A549 (cell line): ENCODE data around the gene PSMD6. TPM values are rescaled to one million over a fixed set of nuclear protein-coding genes. Genes with fewer than 3 reads are reported as not detected.

Experiments
- ATAC-seq, 2 experiments: fragments of 200-7000 bp in 1 of 2; fragments of >200 bp in 1 of 2; cut with Nextera tagmentation in 1 of 2; cut with Tn5 transposase in 1 of 2; 3 replicates each; pipeline versions ENCODE4 v1.8.0 to v1.9.1; 2018 to 2020; ENCODE audit warnings: mild to moderate bottlenecking in 1 of 2, moderate library complexity in 1 of 2
- CTCF ChIA-PET: fragments of 300-600 bp; sonication (Branson Sonifier 250); formaldehyde crosslinking; extraction: SDS; loops from one replicate; lab custom pipeline; 2021; ENCODE audit warnings: antibody characterized with exemption, inconsistent platforms; lab: Yijun Ruan, JAX
- POLR2A ChIA-PET: fragments of 350-600 bp; formaldehyde crosslinking; extraction: SDS; loops from one replicate; lab custom pipeline; 2021; ENCODE audit warnings: antibody characterized with exemption, inconsistent platforms; lab: Yijun Ruan, JAX
- DNase-seq, 2 experiments: peaks; one replicate each; pipeline versions ENCODE4 v3.0.0 to v3.0.0-alpha.2; 2011 to 2016; ENCODE audit warnings: low read depth in 1 of 2, low spot score in 1 of 2
- FAIRE-seq: peaks from 2 replicates; lab custom pipeline; 2011; peaks lifted over from hg19 to GRCh38; lab: Jason Lieb, UNC
- H3K27ac ChIP-seq, 2 experiments: fragments of >200 bp; sonication (Bioruptor Twin); formaldehyde crosslinking; 3 replicates each; pipeline ENCODE4 v1.5.1; 2016 to 2017
- H3K4me1 ChIP-seq: fragments of >200 bp; sonication (Bioruptor Twin); formaldehyde crosslinking; 3 replicates; pipeline ENCODE4 v1.6.1; 2016
- H3K4me2 ChIP-seq: fragments of >200 bp; sonication (Bioruptor Twin); formaldehyde crosslinking; 3 replicates; pipeline ENCODE4 v1.6.1; 2016
- H3K4me3 ChIP-seq: fragments of >200 bp; sonication (Bioruptor Twin); formaldehyde crosslinking; 3 replicates; pipeline ENCODE4 v1.5.1; 2016
- H3K9me3 ChIP-seq: fragments of >200 bp; sonication (Bioruptor Twin); formaldehyde crosslinking; 3 replicates; pipeline ENCODE4 v1.6.1; 2016
- CEBPB ChIP-seq, 2 experiments: fragments of >200 bp in 1 of 2; sonication (Bioruptor Twin) in 1 of 2; formaldehyde crosslinking in 1 of 2; IDR thresholded peaks; 2 replicates each; pipeline ENCODE4 v1.6.1; 2012 to 2016
- CHD2 ChIP-seq: fragments of 150-350 bp; IDR thresholded peaks from 2 replicates; pipeline ENCODE4 v1.6.1; 2014; ENCODE audit warnings: low read length; ENCODE audit not compliant: partially characterized antibody
- CHD4 ChIP-seq: fragments of 200-600 bp; sonication (generic); IDR thresholded peaks from 2 replicates; pipeline ENCODE4 v1.6.1; 2016; ENCODE audit warnings: antibody characterized with exemption, mild to moderate bottlenecking, borderline replicate concordance
- GATA3 ChIP-seq: IDR thresholded peaks from 2 replicates; pipeline ENCODE4 v1.6.1; 2012; ENCODE audit warnings: borderline replicate concordance
- HES2 ChIP-seq: fragments of >200 bp; sonication (Bioruptor Twin); formaldehyde crosslinking; IDR thresholded peaks from 2 replicates; pipeline ENCODE4 v1.6.1; 2016
- HEYL ChIP-seq: fragments of 250-450 bp; sonication (Bioruptor Pico); IDR thresholded peaks from 2 replicates; pipeline ENCODE4 v1.8.0; 2021; ENCODE audit warnings: mild to moderate bottlenecking, moderate library complexity
- HMGXB4 ChIP-seq: fragments of 250-450 bp; sonication (Bioruptor Pico); IDR thresholded peaks from 2 replicates; pipeline ENCODE4 v1.5.0; 2021; ENCODE audit warnings: mild to moderate bottlenecking, moderate library complexity, borderline replicate concordance
- HOXA7 ChIP-seq: fragments of 250-450 bp; sonication (Bioruptor Pico); IDR thresholded peaks from 2 replicates; pipeline ENCODE4 v1.5.0; 2020; ENCODE audit warnings: mild to moderate bottlenecking, moderate library complexity
- JUN ChIP-seq, 2 experiments: fragments of >200 bp; sonication (Bioruptor Twin); formaldehyde crosslinking; IDR thresholded peaks; 2 replicates in 1 of 2; 3 replicates in 1 of 2; pipeline ENCODE4 v1.6.1; 2016 to 2017
- MAFK ChIP-seq: fragments of 450-650 bp; IDR thresholded peaks from 2 replicates; pipeline ENCODE4 v1.6.1; 2014; ENCODE audit not compliant: partially characterized antibody
- MAZ ChIP-seq: fragments of 150-350 bp; IDR thresholded peaks from 2 replicates; pipeline ENCODE4 v1.6.1; 2014; ENCODE audit warnings: antibody characterized with exemption, low read depth, low read length, borderline replicate concordance
- NPAS2 ChIP-seq: fragments of 250-450 bp; sonication (Bioruptor Pico); IDR thresholded peaks from 2 replicates; pipeline ENCODE4 v1.8.0; 2022; ENCODE audit warnings: mild to moderate bottlenecking, moderate library complexity, borderline replicate concordance
- PHF8 ChIP-seq: fragments of 200-600 bp; sonication (generic); IDR thresholded peaks from 2 replicates; pipeline ENCODE4 v1.6.1; 2016; ENCODE audit warnings: low read depth, mild to moderate bottlenecking, antibody characterized with exemption, moderate library complexity, borderline replicate concordance
- REST ChIP-seq: fragments of 200-600 bp; sonication (generic); IDR thresholded peaks from 2 replicates; pipeline ENCODE4 v1.6.1; 2016; ENCODE audit warnings: antibody characterized with exemption, mild to moderate bottlenecking, moderate library complexity
- RFX5 ChIP-seq: fragments of 450-650 bp; IDR thresholded peaks from 2 replicates; pipeline ENCODE4 v1.7.1; 2014; ENCODE audit warnings: antibody characterized with exemption, mild to moderate bottlenecking, moderate library complexity
- RNF2 ChIP-seq: fragments of 200-600 bp; sonication (generic); IDR thresholded peaks from 2 replicates; pipeline ENCODE4 v1.6.1; 2016; ENCODE audit warnings: low read depth, mild to moderate bottlenecking, antibody characterized with exemption, moderate library complexity, borderline replicate concordance
- TP53 ChIP-seq: fragments of 250-450 bp; sonication (Bioruptor Pico); IDR thresholded peaks from 2 replicates; pipeline ENCODE4 v1.5.0; 2021; ENCODE audit warnings: mild to moderate bottlenecking, moderate library complexity
- USF2 ChIP-seq: fragments of 450-650 bp; IDR thresholded peaks from 2 replicates; pipeline ENCODE4 v1.6.1; 2014; ENCODE audit warnings: antibody characterized with exemption
- ZC3H11A ChIP-seq: fragments of 450-650 bp; IDR thresholded peaks from 2 replicates; pipeline ENCODE4 v1.6.1; 2014; ENCODE audit warnings: antibody characterized with exemption, mild to moderate bottlenecking
- ZSCAN20 ChIP-seq: fragments of 250-450 bp; sonication (Bioruptor Pico); IDR thresholded peaks from 2 replicates; pipeline ENCODE4 v1.8.0; 2022; ENCODE audit warnings: mild to moderate bottlenecking, moderate library complexity
- WGBS: methylation state at CpG from one replicate; pipeline ENCODE4 v1.1.6; 2017; ENCODE audit errors: missing lambda C conversion rate; 5-methylcytosine and 5-hydroxymethylcytosine counted together
- polyA plus RNA-seq, 4 experiments: library from polyadenylated mRNA; depleted of rRNA in 3 of 4; stranded (reverse); fragments of >200 nt; fragmentation: RNase III in 1 of 4; extraction: RNeasy Plus Mini Kit Qiagen cat#74134 plus additional on column Dnase treatment in 1 of 4; gene quantifications; 2 replicates in 3 of 4; 3 replicates in 1 of 4; pipeline ENCODE4 v1.2.3, GENCODE V29; 2011 to 2017

PSMD6 gene
- polyA plus RNA-seq, 2 of the 4 experiments (the other 2 are of a cell fraction): 76.8 to 117 TPM

GRCh38 chr3:63992516-63993209 is 30.6 kb downstream of the PSMD6 start:
- POLR2A ChIA-PET: no interaction called here
- Histone ChIP-seq H3K9me3 (no peaks in the 10 kb centered on the region), H3K4me3 (no peak overlapping the region), H3K4me1 (no peaks in the 10 kb centered on the region), H3K27ac (no peak overlapping the region), H3K4me2 (no peak overlapping the region)
- ATAC-seq (no peak), FAIRE-seq (no peak), DNase-seq (no peak)
- CTCF ChIA-PET: interaction anchor here (0.8 to 4.8 kb wide), 15 partner anchors 8 to 642 kb away, joined by 3 to 33 read pairs (median 10); partner anchors contain the start of gene PSMD6
- 81% methylated on average over 5 of the region's 5 CpGs for WGBS
- no peak for TF ChIP-seq CHD4

GRCh38 chr3:63991666-63992065 is 31.6 kb downstream of the PSMD6 start:
- H3K4me2 ChIP-seq: no peak overlapping the region
- CTCF ChIA-PET: interaction anchor here (0.8 to 4.8 kb wide), 2 partner anchors 13 to 24 kb away, joined by 3 to 33 read pairs; no protein-coding TSS in a partner anchor
- H3K4me3 ChIP-seq: no peak overlapping the region
- no peaks in the 10 kb centered on the region for H3K4me1 ChIP-seq
- 96% methylated on average over 3 of the region's 3 CpGs for WGBS
- no peak for FAIRE-seq
- TF ChIP-seq TP53 (CRISPR knock-in tag): no peak
- TF ChIP-seq NPAS2: no peak
- no peak for TF ChIP-seq MAFK
- TF ChIP-seq HMGXB4 (CRISPR knock-in tag): no peak
- no peak for TF ChIP-seq PHF8
- TF ChIP-seq JUN (IDR thresholded peaks at IDR 0.05): no peak
- TF ChIP-seq REST: no peak
- no peak for TF ChIP-seq GATA3
- TF ChIP-seq RFX5: no peak
- no peak for TF ChIP-seq HEYL (CRISPR knock-in tag)
- TF ChIP-seq HES2: no peak
- no peak for TF ChIP-seq CHD2
- no peak for TF ChIP-seq RNF2
- TF ChIP-seq HOXA7 (CRISPR knock-in tag): no peak
- no peak for TF ChIP-seq ZC3H11A
- TF ChIP-seq MAZ: no peak
- no peak for TF ChIP-seq ZSCAN20 (CRISPR knock-in tag)
- no peak for TF ChIP-seq USF2
- TF ChIP-seq CEBPB (IDR thresholded peaks at IDR 0.05): no peak
- no peak overlapping the region for H3K27ac ChIP-seq
- ATAC-seq: no peak
- H3K9me3 ChIP-seq: no peaks in the 10 kb centered on the region
- POLR2A ChIA-PET: no interaction called here
- no peak for DNase-seq
